Measurements from ENCODE around the gene CACNA1C.

- TF ChIP-seq EP300 (IDR thresholded peaks at IDR 0.05) (no peak), POLR2A (IDR thresholded peaks at IDR 0.05) (no peak), CTCF (IDR thresholded peaks at IDR 0.05) (no peak)
Observed at GRCh38 chr12:2309647-2310046, 256.9 kb downstream of the CACNA1C start.

All from tibial nerve (tissue), 4 donors.